GM11168 (cell line): Measurements from ENCODE around the gene PTPRJ.

ENCODE experiments used
- in situ Hi-C: fragments of 300-500 bp; cut with MboI; formaldehyde crosslinking; loops from one replicate; pipeline ENCODE4 v1.12.0; 2022; ENCODE audit warnings: low sequenced_read_pairs; ENCODE audit not compliant: unreplicated experiment

PTPRJ gene

GRCh38 chr11:48105096-48105990 lies 125.0 kb downstream of the PTPRJ start:
- in situ Hi-C loops: loop anchor here (5.0 kb wide), 1 partner anchor 168 kb away; no protein-coding TSS in a partner anchor

- in situ Hi-C loops: loop anchor here (5.0 kb wide), 1 partner anchor 169 kb away; no protein-coding TSS in a partner anchor
Observed at GRCh38 chr11:48106166-48106565, 125.8 kb downstream of the PTPRJ start.

DNA sequence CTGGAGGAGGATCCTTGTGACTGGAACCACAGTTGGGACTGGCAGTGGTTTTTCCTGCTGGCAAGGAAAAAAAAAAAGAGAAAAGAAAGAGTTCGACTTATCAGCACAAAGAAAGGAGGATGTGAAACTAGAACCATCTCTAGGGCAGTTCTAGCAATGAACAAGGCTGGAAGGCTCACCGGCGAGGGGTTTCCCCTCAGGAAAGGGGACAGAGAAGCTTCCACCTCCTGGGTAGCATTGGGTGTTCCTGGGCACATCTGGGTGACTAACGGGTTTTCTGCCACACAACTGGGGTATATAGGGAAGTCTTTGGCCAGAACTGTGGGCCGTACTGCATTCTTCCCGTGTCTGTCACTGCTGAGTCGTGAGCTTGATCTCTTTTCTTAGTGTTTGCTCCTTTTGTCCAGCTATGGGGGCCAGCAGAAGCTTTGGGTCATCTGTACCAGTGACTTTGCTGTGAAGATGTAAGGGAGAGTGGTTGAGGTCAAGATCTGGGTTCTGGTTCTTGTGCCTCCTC lies 126.9 kb downstream of the PTPRJ start:
- in situ Hi-C loops: loop anchor here (5.0 kb wide), 1 partner anchor 170 kb away; no protein-coding TSS in a partner anchor

GRCh38 chr11:48108231-48109045 lies 128.1 kb downstream of the PTPRJ start:
- in situ Hi-C loops: loop anchor here (5.0 kb wide), 1 partner anchor 171 kb away; no protein-coding TSS in a partner anchor

GRCh38 chr11:48109046-48109666 lies 128.8 kb downstream of the PTPRJ start:
- in situ Hi-C loops: loop anchor here (5.0 kb wide), 1 partner anchor 172 kb away; no protein-coding TSS in a partner anchor

- in situ Hi-C loops: no loop called here
Observed at GRCh38 chr11:48110509-48110766, 130.1 kb downstream of the PTPRJ start.

DNA sequence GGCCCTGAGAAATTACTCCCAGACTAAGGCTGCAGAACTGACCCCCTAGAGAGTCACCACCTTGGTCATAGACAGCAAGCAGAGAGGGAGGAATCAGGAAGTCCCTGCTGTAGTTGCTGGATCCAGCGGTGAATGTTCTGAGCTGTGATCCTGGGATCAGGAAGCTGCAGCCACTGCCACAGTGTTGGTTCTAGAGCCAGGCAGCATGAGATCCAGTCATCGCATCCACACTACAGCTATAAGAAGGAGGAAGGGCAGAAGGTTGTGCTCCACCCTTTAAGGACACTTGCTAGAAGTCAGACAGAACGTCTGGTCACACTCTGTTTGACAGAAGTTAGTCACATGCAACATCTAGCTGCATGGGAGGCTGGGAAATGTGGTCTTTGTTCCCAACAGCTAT lies 131.5 kb downstream of the PTPRJ start:
- in situ Hi-C loops: no loop called here

GRCh38 chr11:48114740-48115139 lies 134.4 kb downstream of the PTPRJ start:
- in situ Hi-C loops: no loop called here

DNA sequence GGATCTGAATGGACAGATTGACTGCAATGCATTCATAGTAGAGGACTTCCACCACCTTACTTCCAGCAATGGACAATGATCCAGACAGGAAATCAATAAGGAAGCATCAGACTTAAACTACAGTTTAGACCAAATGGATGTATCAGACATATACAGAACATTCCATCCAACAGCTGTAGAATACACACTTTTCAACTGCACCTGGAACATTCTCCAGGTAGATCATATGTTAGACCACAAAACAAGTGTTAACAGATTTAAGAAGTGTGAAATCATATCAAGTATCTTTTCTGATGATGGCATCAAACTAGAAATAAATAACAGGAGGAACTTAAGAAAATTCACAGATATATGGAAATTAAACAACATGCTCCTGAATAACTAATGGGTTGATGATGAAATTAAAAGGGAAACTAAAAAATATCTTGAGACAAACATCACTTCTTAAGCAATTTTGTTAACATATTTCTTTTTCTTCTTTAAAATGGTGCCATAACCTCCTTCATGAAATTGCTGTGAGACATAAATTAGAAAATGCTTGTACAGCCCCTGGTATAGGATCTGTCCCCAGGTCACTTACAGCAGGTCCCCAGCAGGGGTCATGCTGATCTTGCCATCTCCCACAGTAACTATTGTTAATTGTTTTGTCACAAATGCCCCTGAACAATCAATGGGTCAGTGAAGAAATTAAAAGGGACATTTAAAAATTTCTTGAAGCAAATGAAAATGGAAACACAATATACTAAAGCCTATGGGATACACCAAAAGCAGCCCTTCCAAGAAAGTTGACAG lies 136.3 kb downstream of the PTPRJ start:
- in situ Hi-C loops: no loop called here

GRCh38 chr11:48122246-48122645 lies 141.9 kb downstream of the PTPRJ start:
- in situ Hi-C loops: no loop called here

GRCh38 chr11:48122656-48123055 lies 142.3 kb downstream of the PTPRJ start:
- in situ Hi-C loops: no loop called here

DNA sequence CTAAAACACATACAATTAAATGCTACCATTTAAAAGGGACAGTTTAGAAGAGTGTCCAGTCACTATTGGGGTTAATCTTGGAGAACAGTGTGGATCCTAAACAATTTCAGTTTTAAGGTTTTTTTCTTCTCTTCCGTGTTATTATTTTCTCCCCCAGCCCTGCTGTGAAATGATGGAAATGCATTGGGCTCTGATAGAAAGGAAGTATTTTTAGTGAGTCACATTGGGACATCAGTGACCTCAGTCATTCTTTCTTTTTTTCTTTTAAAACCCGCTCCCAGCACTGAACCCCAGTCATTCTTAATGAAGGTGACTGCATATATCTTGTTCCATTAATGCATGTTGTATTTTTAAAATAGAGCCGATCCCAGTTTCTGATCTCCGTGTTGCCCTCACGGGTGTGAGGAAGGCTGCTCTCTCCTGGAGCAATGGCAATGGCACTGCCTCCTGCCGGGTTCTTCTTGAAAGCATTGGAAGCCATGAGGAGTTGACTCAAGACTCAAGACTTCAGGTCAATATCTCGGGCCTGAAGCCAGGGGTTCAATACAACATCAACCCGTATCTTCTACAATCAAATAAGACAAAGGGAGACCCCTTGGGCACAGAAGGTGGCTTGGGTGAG lies 143.0 kb downstream of the PTPRJ start:
- in situ Hi-C loops: no loop called here

- in situ Hi-C loops: no loop called here
Observed at GRCh38 chr11:48123934-48124755, 143.8 kb downstream of the PTPRJ start.

- in situ Hi-C loops: no loop called here
Observed at GRCh38 chr11:48124880-48125279, 144.5 kb downstream of the PTPRJ start.

GRCh38 chr11:48125866-48126265 lies 145.5 kb downstream of the PTPRJ start:
- in situ Hi-C loops: no loop called here

DNA sequence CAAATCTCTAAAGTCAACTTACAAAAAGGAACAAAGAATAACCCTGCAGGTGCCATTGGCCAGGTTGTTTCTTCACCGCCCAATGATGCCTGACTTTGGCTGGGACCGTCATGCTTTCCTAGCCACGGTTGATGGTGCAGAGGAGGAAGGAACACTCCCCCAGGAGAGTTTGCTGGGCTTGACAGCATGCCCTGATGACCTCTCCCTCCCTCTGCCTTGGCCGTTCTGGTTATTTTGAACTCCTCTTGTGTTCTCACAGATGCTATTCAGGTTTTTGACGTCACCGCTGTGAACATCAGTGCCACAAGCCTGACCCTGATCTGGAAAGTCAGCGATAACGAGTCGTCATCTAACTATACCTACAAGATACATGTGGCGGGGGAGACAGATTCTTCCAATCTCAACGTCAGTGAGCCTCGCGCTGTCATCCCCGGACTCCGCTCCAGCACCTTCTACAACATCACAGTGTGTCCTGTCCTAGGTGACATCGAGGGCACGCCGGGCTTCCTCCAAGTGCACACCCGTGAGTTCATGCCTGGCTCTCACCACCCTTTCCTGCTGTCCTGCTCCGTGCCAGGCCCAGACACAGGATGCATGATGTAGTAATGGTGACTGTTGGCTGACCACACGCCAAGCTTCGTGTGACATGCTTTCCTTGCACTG lies 147.3 kb downstream of the PTPRJ start:
- in situ Hi-C loops: no loop called here

GRCh38 chr11:48129697-48130395 lies 149.5 kb downstream of the PTPRJ start:
- in situ Hi-C loops: no loop called here
